ENCODE data around the gene ENOX2. TPM values are rescaled to one million over a fixed set of nuclear protein-coding genes. Genes with fewer than 3 reads are reported as not detected.

ENOX2 gene
- polyA plus RNA-seq, 3 donors = 6.8 to 22.1 (median 14.7) TPM

GRCh38 chrX:130857207-130857606 lies 45.8 kb downstream of the ENOX2 start:
- Mint-ChIP-seq H3K36me3 (peaks cover 0 to 4% of the 10 kb centered on the region in 2 donors), H3K9me3 (peaks cover 0 to 2% (median 0%) of the 10 kb centered on the region in 7 donors), H3K27ac (no peak overlapping the region), H3K27me3 (ENCODE audit: low read depth in 3 of 3) (no peaks in the 10 kb centered on the region), H3K4me3 (no peak overlapping the region), H3K4me1 (peaks cover 1% of the 10 kb centered on the region)
- H2AFZ ChIP-seq (ENCODE audit: insufficient read depth, low read depth, low read length, poor library complexity, severe bottlenecking) = no peak overlapping the region
- no peaks in the 10 kb centered on the region for H3K27me3 ChIP-seq (ENCODE audit: control insufficient read depth in 2 of 2, insufficient read depth in 2 of 2, low read length in 2 of 2)
- no peak overlapping the region for H3K27ac ChIP-seq (ENCODE audit: low read depth in 1 of 2, low read length in 2 of 2)
- H4K20me1 ChIP-seq (ENCODE audit: insufficient read depth, low read length) = no peaks in the 10 kb centered on the region
- no peak overlapping the region for H3K9ac ChIP-seq (ENCODE audit: insufficient read depth, low read length, poor library complexity, severe bottlenecking)
- H3K9me3 ChIP-seq (replicated peaks in 1 of 2; ENCODE audit: control insufficient read depth in 1 of 2, insufficient read depth in 1 of 2, low read length in 2 of 2) = no peaks in the 10 kb centered on the region
- no peaks in the 10 kb centered on the region for H3K79me2 ChIP-seq (ENCODE audit: insufficient read depth, low read length)
- WGBS (ENCODE audit: insufficient coverage) = no CpG with 5 or more reads among the region's 1 CpG
- H3K36me3 ChIP-seq (replicated peaks in 1 of 2; ENCODE audit: control insufficient read depth in 1 of 2, insufficient read depth in 2 of 2, low read length in 2 of 2) = no peaks in the 10 kb centered on the region
- H3K4me3 ChIP-seq (replicated peaks in 1 of 3; ENCODE audit: low read depth in 2 of 3, low read length in 3 of 3) = no peak overlapping the region
- intact Hi-C loops (cut with micrococcal nuclease) = no loop called here
- no peak for DNase-seq
- H3K4me2 ChIP-seq (replicated peaks; ENCODE audit: extremely low read depth, low read length, poor library complexity, severe bottlenecking) = no peak overlapping the region
- TF ChIP-seq CTCF (IDR thresholded peaks at IDR 0.05) = no peak
- no peaks in the 10 kb centered on the region for H3K4me1 ChIP-seq (ENCODE audit: control insufficient read depth in 1 of 2, insufficient read depth in 2 of 2, low read length in 2 of 2)

- H2AFZ ChIP-seq (ENCODE audit: insufficient read depth, low read depth, low read length, poor library complexity, severe bottlenecking) = no peak overlapping the region
- H3K79me2 ChIP-seq (ENCODE audit: insufficient read depth, low read length) = no peaks in the 10 kb centered on the region
- H3K9ac ChIP-seq (ENCODE audit: insufficient read depth, low read length, poor library complexity, severe bottlenecking) = no peak overlapping the region
- Mint-ChIP-seq H3K9me3 (peaks cover 0 to 2% (median 0%) of the 10 kb centered on the region in 7 donors), H3K27me3 (ENCODE audit: low read depth in 3 of 3) (peaks cover 0 to 6% (median 0%) of the 10 kb centered on the region in 3 donors), H3K27ac (no peak overlapping the region), H3K36me3 (peaks cover 0 to 4% of the 10 kb centered on the region in 2 donors), H3K4me3 (no peak overlapping the region), H3K4me1 (peaks cover 6% of the 10 kb centered on the region)
- H4K20me1 ChIP-seq (ENCODE audit: insufficient read depth, low read length) = no peaks in the 10 kb centered on the region
- no peaks in the 10 kb centered on the region for H3K9me3 ChIP-seq (replicated peaks in 1 of 2; ENCODE audit: control insufficient read depth in 1 of 2, insufficient read depth in 1 of 2, low read length in 2 of 2)
- peaks cover 0 to 4% of the 10 kb centered on the region in 2 donors for H3K4me1 ChIP-seq (ENCODE audit: control insufficient read depth in 1 of 2, insufficient read depth in 2 of 2, low read length in 2 of 2)
- H3K4me2 ChIP-seq (replicated peaks; ENCODE audit: extremely low read depth, low read length, poor library complexity, severe bottlenecking) = no peak overlapping the region
- DNase-seq = no peak
- 100% methylated on average over 1 of the region's 3 CpGs for WGBS (ENCODE audit: insufficient coverage)
- no peaks in the 10 kb centered on the region for H3K36me3 ChIP-seq (replicated peaks in 1 of 2; ENCODE audit: control insufficient read depth in 1 of 2, insufficient read depth in 2 of 2, low read length in 2 of 2)
- no peak overlapping the region for H3K27ac ChIP-seq (ENCODE audit: low read depth in 1 of 2, low read length in 2 of 2)
- no peak for TF ChIP-seq CTCF (IDR thresholded peaks at IDR 0.05)
- H3K27me3 ChIP-seq (ENCODE audit: control insufficient read depth in 2 of 2, insufficient read depth in 2 of 2, low read length in 2 of 2) = no peaks in the 10 kb centered on the region
- H3K4me3 ChIP-seq (replicated peaks in 1 of 3; ENCODE audit: low read depth in 2 of 3, low read length in 3 of 3) = no peak overlapping the region
- intact Hi-C loops (cut with micrococcal nuclease) = no loop called here
Measured at GRCh38 chrX:130851569-130851968, 51.4 kb downstream of the ENOX2 start.

Data from CD14-positive monocyte (primary cell).